HPDE6-E6E7 (cell line): ENCODE measurements around the gene TMIGD1.
A peak's percentile ranks its signal among the peaks of the same experiment; 100 is the strongest.

ENCODE experiments used
- DNase-seq: peaks from one replicate; pipeline ENCODE4 v3.0.0; 2011; ENCODE audit warnings: missing footprints; ENCODE audit errors: extremely low spot score

The TMIGD1 gene

DNA sequence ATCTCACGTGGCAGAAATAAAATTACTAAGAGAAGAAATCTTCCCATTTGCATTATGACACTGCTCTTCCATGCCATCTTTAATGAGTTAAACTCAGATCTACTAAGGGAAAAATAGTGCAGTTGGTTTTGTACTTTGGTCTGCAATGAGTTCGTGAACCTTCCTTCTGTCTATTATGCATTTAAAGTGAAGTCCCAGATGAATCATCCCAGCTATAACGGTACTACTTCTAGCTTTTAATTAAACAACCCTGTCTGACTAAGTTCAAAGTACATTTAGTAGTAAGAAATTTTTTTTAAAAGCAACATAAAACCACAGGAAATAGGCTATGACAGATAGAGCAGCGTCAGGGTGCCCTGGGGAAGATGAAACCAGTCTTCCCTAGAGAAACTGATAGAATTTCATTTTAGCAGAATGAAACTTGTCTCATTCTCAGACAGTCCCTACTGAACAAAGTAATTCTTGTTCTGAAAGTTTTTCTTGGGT is 1.8 kb downstream of the TMIGD1 start:
- no peak for DNase-seq

DNA sequence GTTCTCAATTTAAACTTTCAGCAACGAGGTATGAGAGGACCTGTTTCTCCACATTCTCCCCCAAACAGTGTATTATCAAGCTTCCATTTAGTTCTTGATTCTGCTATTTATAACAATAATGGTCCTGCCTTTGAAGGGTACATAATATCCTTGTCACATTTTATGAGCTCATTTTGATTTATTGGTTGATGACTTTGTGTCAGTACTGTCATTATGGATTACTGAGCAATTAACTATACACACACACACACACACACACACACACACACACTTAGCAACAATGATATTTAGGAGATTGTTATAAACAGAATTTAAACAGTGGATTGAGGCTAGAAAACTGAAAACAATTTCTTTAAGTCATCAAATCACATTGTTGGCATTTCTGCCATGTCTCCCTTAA is 7.0 kb downstream of the TMIGD1 start:
- no peak for DNase-seq

DNA sequence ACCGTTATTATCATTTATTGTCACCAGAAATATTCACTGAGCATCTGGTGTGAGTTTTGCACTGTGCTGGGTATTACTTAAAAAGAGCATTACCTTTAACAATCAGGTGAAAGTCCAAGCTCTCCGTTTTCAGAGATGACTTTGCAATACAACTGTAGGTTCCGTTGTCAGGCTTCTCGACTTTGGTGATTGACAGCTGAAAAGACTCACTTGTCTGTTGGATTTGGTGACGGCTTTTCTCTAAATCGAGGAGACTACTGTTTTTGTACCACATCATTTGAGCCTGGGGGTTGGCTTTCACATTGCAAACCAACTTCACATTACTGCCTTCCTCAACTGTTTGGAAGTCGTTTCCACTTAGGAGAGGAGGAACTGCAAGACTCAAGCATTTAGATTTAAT is 9.1 kb downstream of the TMIGD1 start:
- no peak for DNase-seq

DNA sequence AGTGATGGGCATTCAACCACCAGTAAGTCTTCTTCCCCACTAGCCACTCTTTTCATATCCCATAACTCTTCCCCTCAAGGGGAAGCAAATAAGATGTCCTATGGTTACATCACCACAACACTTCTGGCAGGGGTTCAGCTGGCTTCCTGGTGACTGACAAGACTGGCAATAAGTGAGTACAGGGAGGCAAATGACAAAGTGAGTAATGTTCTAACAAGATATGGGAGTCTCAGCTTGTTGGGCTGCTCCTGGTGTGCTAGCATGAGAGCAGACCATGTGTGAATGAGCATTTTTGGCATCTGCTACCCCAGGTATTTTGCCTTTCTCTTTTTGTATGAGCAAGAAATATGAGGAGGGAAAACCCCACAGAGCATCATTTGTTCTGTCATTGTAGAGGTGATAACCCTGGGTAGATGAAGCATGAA is 9.9 kb downstream of the TMIGD1 start:
- DNase-seq: no peak

DNA sequence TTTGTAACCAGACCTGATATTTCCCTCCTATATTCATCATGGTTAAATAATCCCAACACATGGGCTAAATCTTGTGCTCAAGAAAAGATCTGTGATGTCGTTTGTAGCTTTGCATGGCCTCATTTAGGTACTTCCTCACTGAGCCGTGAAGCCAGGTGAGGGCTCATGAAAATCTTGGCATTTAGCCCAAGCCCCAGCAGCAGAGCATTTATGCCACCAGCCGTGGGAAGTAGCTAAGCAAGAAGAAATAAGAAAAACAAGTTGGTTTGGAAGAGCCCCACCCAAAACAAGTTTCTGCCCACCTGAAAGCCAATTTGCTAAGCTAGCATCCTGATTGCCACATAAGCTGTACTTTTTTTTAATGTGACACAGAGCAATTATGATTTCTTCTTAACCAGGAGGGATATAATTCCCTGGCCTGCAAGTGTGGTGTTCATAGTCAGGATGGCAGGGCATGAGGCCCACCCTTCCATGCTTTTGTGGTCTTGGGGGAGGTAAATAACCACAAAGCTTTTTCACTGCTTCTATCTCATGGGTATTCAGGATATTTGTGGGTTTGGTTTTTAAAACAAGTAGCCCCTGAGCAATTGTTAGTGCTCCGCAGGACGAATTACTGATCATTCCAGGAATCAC is 10.5 kb downstream of the TMIGD1 start:
- no peak for DNase-seq

DNA sequence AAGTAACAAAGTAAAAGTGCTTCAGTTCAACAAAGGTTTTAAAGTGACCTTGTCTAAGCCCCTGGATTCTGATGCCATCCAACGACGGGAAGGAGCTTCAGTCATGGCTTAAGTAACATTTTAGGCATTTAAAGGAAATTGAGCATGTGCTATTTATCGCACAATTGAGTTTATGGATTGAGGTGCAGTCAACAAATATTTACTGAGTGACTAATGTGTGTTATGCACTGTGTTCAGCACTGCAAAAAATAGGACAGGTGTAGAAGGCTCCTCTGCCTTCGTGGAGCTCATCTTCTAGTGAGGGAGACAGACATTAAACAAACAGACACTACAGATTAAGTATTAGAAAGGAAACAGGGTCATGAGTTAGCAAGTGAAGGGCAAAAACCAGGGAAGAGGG is 12.5 kb downstream of the TMIGD1 start:
- no peak for DNase-seq

DNA sequence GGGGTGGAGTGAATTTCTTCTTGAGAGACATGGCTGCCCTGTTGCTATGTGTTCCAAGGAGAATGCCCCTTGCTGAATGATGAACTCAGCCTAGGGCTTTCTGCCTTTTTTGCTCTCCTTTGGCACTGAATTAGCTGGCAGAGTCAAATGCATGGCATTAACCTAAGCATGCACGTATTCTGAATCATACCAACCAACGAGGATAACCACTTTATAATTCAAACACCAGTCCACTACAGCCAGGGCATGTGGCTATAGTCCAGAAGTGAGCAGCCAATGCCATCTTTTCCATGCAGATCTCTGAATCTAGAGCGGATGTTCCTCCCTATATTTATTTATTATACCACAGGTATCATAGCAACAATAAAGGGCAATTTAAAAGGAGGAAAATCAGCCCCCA is 15.7 kb downstream of the TMIGD1 start:
- DNase-seq: no peak

DNA sequence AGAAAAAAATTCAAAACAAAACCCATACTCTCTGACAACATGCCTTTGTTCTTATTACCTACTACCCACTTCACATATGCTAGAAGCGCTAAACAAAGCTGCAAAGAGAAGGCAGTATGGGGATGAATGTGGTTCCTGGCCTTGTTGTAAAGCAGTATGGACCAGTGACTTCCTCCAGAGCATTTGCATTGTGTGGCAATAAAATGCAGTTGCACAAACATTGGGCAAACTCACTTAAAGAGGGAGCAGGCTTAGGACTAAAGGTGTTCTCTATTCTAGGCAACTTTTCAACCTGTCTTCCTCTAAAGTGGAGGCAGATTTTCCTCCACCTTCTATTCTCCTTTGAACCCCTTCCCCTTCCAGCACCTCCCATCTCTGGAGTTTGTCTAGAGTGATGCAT is 17.1 kb downstream of the TMIGD1 start:
- DNase-seq: no peak

DNA sequence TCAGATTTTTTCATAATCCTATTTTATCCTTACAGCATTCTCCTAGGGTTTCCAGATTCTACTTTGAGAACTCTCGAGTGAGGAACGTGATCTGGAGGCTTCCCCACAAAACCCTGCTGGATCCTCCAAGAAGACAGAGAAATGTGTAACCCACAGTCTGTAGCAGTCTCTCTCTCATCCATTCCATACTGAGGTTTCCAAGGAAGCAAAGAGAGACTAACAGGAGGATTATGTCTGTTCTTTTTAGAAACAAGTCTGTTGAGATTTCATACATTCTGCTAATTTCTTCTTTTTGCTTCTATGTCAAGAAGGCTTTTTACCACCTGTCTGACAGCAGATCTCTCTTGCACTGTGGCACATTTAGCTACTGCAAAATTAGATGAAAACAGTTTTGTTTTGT is 18.8 kb downstream of the TMIGD1 start:
- no peak for DNase-seq

DNA sequence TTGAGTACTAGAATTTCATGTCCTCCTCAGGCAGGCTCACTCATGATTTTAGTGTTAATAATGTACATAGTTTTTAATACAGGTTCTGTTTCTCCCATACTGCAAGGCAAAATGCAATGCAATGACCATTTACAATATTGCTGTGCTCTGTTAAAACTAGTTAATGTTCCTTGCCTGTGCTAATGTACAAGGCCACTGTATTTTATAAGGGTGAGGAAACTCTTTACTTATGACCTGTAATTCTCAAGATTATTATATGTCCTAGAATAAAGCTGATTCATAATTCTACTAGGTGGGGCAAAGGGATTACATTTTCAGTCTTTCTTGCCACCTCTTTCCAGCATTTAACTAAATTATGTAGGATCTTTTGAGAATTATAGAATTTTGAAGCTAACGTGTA is 19.4 kb downstream of the TMIGD1 start:
- no peak for DNase-seq

DNA sequence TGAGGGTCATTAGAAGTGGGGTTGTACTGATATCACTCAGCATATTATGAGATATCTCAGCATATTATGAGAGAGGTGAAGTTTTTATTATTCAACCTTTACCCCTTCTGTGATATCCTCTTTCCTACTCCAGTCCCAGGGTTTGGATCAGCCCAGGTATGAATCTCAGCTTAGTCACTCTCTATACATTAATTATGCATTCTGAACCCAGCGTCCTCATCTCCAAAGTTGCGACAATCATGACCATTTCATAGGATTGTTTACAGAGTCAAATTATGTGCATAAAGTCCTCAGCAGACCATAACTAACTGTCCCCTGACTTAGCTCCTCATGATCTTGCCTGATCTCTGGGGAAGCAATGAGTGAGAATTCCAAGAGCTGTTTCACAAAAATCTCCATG is 21.6 kb downstream of the TMIGD1 start:
- DNase-seq: no peak

DNA sequence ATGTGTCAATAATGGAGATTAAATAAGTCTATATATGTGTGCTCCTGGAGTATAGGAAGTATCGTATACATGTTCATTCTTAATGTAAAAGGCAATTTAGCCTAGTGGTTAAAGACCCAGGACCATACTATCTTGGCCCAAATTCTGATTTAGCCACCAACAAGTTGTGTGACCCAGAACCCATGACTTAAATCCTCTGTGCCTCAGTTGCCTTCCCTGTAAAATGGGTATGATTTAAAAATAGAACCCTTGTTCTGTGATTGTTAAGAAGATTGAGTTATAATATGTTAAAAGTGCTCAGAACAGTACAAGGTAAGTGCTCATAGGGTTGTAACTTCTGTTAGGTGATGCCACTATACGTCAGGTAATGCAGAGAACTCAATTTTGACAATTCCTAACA is 23.3 kb downstream of the TMIGD1 start:
- no peak for DNase-seq

DNA sequence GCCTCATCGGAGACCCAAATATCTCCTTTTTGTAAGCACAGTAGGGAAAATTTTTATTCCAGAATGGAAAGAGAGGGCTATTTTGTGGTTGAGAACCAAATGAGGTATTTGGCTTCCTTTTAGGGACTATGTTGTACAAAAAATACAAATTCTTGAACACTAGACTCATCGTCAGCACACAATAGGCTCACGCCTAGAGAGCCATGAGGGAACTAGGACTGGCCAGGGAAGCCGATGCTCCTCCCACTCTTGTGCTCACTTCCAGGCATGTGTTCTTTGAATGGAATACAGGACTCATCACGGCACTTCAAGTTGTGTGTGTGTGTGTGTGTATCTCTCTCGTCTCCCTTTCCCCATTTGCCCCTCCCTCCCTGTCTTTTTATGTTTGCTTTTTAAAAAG is 24.3 kb downstream of the TMIGD1 start:
- no peak for DNase-seq

DNA sequence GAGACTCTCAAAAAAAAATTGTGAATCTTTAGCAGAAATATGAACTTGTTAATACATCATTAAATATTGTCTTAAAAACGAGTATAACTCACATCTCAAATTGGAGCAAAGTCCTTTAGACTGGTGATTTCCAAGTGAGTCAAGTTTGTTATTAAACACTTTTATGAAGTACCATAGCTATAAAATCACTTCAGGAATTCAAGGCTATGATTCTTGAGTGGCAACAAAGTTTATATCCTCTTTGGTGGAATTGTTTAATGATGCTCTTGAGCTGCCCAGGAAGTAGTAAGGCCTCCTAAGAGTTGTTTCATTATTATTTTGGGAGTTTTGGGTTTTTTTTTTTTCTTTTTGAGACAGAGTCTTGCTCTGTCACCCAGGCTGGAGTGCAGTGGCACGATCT is 25.5 kb downstream of the TMIGD1 start:
- no peak for DNase-seq

DNA sequence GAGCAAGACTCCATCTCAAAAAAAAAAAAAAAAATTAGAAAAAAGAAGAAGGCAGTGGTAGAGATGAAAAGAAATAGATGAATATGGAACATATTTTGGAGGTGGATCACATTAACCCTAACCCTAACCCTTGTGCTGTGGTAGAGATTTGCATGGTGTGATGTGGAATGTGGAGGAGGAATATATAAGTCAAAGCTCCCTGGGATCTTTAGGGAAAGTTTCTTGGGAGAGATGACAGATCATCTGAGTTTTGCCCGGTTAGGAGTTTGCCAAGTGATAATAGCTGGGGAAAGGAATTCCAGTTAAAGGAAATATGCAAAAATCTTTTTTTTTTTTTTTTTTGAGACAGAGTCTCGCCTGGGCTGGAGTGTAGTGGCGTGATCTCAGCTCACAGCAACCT is 29.1 kb downstream of the TMIGD1 start:
- DNase-seq: no peak

DNA sequence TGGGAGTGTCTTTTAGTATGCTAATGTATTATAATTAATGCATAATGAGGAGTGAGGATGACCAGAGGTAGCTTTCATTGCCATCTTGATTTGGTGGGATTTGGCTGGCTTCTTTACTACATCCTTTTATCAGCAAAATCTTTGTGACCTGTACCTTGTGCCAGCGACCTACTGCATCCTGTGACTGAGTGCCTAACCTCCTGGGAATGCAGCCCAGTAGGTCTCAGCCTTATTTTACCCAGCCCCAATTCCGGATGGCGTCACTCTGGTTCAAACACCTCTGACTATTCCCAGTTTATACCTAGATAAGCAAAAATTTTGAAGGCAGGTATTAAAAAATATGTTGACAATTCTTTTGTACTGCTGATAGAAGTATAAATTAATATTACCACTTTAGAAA is 31.6 kb downstream of the TMIGD1 start:
- no peak for DNase-seq

DNA sequence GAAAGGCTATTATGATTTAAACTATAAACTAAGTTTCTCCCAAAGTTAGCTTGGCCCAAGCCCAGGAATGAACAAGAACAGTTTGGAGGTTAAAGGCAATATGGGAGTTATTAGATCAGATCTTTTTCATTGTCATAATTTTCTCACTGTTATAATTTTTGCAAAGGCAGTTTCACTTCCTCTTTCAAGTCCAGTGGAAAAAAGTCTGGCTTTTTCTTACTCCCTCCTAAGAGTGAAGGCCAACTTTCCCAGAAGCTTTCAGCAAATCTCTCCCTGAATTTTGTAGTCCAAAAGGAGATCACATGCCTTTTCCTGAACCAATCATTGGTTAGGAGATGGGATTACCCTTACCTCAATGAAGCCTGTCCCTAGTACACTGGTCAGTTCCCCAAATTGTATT is 33.0 kb downstream of the TMIGD1 start:
- no peak for DNase-seq

DNA sequence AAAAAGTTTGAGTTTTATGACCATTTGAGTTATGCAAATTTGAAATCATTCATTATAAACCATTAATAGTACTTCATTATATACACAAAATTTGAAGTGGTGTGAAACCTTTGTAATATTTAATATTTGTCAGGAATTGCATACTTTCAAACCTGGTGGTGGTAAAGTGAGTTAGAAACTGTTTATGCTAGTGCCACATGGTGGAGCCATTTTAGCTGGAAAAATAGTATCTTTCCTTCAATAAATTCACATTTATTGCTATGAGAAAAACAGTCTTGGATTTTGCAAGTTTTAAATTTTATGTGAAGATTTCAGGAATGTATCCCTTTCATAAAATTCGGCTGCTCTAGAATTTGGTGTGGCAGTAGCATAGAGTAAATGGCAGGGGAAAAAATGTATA is 34.9 kb downstream of the TMIGD1 start:
- DNase-seq: no peak

DNA sequence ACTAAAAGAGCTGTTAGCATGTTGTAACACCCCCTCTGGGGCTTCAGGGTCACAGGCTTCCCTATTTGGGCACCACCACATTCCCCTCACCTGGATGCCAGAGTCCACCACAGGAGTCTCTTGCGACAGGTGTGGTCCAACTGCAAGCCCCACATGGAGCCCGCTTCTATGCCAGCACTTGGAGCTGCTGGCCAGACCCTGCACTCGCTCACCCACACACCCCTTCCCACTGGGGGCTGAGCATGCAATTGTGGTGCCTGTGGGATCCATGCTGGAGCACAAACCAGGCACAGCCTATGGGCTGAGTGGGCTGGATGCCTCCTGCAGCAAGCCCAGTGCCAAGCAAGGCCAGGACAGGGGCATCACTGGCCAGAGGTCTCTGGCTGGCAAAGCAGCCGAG is 36.1 kb downstream of the TMIGD1 start:
- DNase-seq: no peak

DNA sequence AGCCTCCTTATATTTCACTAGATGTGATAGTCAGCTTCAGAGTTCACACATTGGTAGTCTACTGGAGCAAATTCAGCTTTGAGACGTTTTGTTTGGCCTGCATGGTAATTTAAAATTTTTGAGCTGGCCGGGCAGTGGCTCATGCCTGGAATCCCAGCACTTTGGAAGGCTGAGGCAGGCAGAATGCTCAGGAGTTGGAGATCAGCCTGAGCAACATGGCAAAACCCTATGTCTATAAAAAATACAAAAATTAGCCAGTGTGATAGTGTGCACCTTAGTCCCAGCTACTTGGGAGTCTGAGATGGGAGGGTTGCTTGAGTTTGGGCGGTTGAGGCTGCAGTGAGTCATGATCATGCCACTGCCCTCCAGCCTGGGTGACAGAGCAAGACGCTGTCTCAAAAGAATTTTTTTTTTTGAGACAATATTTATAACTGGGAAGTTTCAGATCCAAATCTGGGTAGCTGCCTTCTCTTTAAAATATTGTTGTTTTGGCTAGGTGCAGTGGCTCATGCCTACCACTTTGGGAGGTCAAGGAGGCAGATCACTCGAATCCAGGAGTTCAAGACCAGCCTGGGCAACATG is 37.3 kb downstream of the TMIGD1 start:
- DNase-seq: no peak

DNA sequence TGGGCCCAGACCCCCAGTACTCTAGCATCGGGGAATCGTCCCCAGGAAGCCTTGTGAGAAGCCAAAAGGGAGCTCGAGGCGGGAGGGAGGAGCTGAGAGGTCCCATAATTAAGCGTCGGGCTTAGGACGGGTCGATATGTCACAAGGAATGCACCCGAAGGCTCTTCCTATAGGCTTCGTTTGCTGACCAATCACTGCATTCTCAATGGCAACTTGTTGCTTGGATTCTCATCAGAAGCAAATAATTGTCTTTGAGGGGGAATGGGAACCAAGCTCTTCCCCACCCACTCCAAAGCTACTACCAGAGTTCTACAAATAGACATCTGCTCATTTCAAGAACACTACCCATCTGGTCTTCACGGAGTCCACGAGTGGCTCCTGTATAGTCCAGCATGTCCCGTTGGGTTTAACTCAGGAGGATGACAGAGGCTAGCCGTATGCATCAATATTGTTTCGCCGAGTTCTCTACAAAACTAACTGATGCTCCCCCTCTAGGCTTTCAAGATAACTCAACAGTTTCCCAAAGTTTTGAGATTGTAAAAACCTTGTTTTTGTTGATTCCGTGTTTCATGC is 41.5 kb downstream of the TMIGD1 start:
- no peak for DNase-seq

DNA sequence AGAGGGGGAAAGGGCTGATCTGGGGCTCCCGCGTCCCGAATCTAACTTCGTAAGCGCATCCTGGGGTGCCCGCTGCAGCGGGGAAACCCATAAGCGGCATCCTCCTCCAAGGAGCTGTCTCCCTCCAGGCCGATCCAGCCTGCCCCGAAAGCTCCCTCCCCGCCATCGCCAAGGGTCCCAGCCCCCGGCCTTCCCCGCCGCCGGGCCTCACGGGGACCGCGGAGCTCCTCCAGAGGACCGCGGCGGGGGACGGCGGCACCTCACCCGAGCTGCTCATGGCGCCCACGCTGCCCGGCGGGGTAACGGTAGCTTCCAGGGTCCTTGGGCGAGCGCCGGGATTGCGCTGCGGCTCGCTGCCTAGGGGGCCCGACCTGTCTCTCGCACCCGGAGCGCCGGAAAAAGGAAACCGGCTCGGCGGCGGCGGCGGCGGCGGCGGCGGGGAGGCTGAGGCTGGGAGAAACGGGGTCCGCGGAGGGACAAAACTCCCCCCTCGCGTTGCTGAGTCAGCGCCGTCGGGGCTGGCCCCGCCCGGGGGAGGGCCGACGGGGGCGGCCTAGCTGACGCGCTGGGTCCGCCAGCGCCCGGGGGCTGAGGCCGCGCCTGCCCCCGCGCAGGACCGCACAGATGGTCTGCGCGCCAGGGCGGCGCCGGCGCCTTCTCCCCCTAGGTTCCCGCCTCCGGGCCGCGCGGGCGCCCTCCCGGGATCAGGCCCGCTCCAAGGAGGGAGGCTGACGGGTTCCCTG is 42.1 kb downstream of the TMIGD1 start, which contains the start of gene BLMH:
TSS of gene BLMH (minus strand) at position 402 of the 743 bp plus-strand sequence. CDS start at position 277, 125 bp downstream.
- DNase-seq: peak; percentile 54
